ENCODE results near the gene GALK1. TPM values are rescaled to one million over a fixed set of nuclear protein-coding genes. Genes with fewer than 3 reads are reported as not detected.

GALK1 gene
- total and polyA plus RNA-seq, 3 donors from 2014 or later, result 31.9 to 50.7 (median 32.1) TPM

DNA sequence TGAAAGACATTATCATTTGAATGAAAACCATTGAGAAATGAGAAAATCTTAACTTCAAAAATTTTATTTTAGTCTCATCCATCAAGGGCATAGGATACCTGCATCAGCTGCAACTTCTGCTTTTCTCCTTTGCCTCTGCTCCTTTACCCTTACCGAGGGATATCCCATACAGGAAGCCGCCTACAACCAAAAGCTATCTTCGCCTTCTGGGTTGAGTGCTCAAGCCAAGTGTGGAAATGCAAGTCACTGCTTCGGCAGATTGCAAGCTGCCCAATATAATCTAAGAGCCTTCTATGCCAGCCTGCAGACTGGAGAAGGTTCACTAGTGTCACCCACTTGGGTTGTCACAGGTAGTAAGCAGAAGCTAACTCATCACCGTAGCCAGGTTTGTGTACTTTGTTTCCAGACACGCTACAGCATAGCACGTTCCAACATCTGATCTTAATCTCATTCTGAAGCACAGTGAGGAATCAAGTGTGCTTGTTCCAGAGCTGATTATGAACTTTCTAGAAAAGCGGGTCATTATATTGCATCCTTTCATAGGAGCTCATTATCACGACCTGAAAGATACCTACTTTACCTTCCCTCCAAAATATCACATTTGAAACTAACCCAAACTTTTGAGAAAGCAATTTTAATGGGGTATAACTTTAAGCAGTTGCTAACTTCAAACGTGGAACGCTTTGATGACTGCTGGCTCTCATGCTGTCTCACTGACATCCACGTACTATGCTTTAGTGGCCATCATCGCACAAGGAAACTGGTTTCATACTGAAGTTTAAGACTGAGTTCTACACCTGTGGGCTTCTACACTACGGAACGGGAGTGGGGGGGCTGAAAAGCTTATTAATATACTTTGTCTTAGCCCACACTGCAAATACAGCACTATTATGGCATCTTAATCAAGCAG, 11.6 kb upstream of the GALK1 start:
- no peaks in the 10 kb centered on the region for H3K9me3 ChIP-seq
- peak overlapping the region; percentile 99 for H3K4me3 ChIP-seq
- H3K36me3 ChIP-seq (ENCODE audit: low read depth, missing control alignments), result no peaks in the 10 kb centered on the region
- DNase-seq, result no peak
- intact Hi-C loops (cut with DNase I; ENCODE audit: low total_unique reads), result loop anchor here (10.0 kb wide), 1 partner anchor 68 kb away; the partner anchor contains the start of gene UNC13D
- H3K27ac ChIP-seq, result peak overlapping the region; percentile 26 to 50
- TF ChIP-seq CTCF (IDR thresholded peaks at IDR 0.05), result no peak
- TF ChIP-seq POLR2A (IDR thresholded peaks at IDR 0.05), result no peak
- WGBS, 2 donors, result 8 to 13% methylated on average over 15 of the region's 15 CpGs
- no peaks in the 10 kb centered on the region for H3K27me3 ChIP-seq
- peaks cover 18% of the 10 kb centered on the region for H3K4me1 ChIP-seq

- Histone ChIP-seq H3K27ac (no peak overlapping the region), H3K27me3 (no peaks in the 10 kb centered on the region), H3K9me3 (no peaks in the 10 kb centered on the region), H3K36me3 (ENCODE audit: low read depth, missing control alignments) (no peaks in the 10 kb centered on the region), H3K4me3 (no peak overlapping the region), H3K4me1 (peaks cover 18% of the 10 kb centered on the region)
- intact Hi-C loops (cut with DNase I; ENCODE audit: low total_unique reads), result loop anchor here (10.0 kb wide), 1 partner anchor 70 kb away; the partner anchor contains the start of gene UNC13D
- 41 to 57% methylated on average over 4 to 6 of the region's 6 CpGs for WGBS, 2 donors
- TF ChIP-seq POLR2A (IDR thresholded peaks at IDR 0.05) (no peak), CTCF (IDR thresholded peaks at IDR 0.05) (no peak)
- DNase-seq, result no peak
These were observed 10.1 kb upstream of the GALK1 start for GRCh38 chr17:75774991-75775668.

GRCh38 chr17:75774471-75774990, 9.5 kb upstream of the GALK1 start:
- 79 to 87% methylated on average over 4 of the region's 4 CpGs for WGBS, 2 donors
- peaks cover 18% of the 10 kb centered on the region for H3K4me1 ChIP-seq
- no peaks in the 10 kb centered on the region for H3K36me3 ChIP-seq (ENCODE audit: low read depth, missing control alignments)
- intact Hi-C loops (cut with DNase I; ENCODE audit: low total_unique reads), result loop anchor here (10.0 kb wide), 1 partner anchor 70 kb away; the partner anchor contains the start of gene UNC13D
- no peak overlapping the region for H3K4me3 ChIP-seq
- H3K9me3 ChIP-seq, result no peaks in the 10 kb centered on the region
- H3K27me3 ChIP-seq, result no peaks in the 10 kb centered on the region
- H3K27ac ChIP-seq, result no peak overlapping the region
- TF ChIP-seq CTCF (IDR thresholded peaks at IDR 0.05) (no peak), POLR2A (IDR thresholded peaks at IDR 0.05) (no peak)
- DNase-seq, result no peak

GRCh38 chr17:75773808-75774470, 8.9 kb upstream of the GALK1 start:
- H3K27ac ChIP-seq, result no peak overlapping the region
- 80 to 89% methylated on average over 13 to 15 of the region's 15 CpGs for WGBS, 2 donors
- no peaks in the 10 kb centered on the region for H3K27me3 ChIP-seq
- intact Hi-C loops (cut with DNase I; ENCODE audit: low total_unique reads), result loop anchor here (10.0 kb wide), 1 partner anchor 71 kb away; the partner anchor contains the start of gene UNC13D
- H3K4me3 ChIP-seq, result no peak overlapping the region
- H3K9me3 ChIP-seq, result no peaks in the 10 kb centered on the region
- TF ChIP-seq CTCF (IDR thresholded peaks at IDR 0.05) (no peak), POLR2A (IDR thresholded peaks at IDR 0.05) (no peak)
- DNase-seq, result no peak
- H3K4me1 ChIP-seq, result peaks cover 18% of the 10 kb centered on the region
- H3K36me3 ChIP-seq (ENCODE audit: low read depth, missing control alignments), result no peaks in the 10 kb centered on the region
